ENCODE data around the gene CRIP2. TPM values are rescaled to one million over a fixed set of nuclear protein-coding genes. Genes with fewer than 3 reads are reported as not detected.
A peak's percentile ranks its signal among the peaks of the same experiment; 100 is the strongest.

The CRIP2 gene
- polyA plus RNA-seq, 1 donor, result 256 TPM

DNA sequence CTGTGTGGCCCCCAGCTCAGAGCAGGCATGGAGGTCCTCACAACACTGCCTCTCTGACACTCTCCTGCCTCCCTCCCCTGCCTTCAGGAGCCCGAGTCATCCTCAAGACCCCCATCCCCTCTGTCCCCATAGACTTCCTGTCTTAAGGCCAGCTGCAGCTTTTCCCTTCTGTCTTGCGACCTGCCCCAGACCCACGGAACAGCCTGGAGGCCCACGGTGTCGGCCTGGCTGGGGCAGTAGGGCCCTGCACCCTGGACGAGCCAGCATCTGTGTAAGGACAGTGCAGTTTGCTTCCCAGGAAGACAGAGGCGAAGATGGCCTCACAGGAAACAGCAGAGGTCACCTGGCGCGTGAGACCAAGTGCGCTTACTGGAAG, 26.1 kb downstream of the CRIP2 start:
- no peak for DNase-seq

DNA sequence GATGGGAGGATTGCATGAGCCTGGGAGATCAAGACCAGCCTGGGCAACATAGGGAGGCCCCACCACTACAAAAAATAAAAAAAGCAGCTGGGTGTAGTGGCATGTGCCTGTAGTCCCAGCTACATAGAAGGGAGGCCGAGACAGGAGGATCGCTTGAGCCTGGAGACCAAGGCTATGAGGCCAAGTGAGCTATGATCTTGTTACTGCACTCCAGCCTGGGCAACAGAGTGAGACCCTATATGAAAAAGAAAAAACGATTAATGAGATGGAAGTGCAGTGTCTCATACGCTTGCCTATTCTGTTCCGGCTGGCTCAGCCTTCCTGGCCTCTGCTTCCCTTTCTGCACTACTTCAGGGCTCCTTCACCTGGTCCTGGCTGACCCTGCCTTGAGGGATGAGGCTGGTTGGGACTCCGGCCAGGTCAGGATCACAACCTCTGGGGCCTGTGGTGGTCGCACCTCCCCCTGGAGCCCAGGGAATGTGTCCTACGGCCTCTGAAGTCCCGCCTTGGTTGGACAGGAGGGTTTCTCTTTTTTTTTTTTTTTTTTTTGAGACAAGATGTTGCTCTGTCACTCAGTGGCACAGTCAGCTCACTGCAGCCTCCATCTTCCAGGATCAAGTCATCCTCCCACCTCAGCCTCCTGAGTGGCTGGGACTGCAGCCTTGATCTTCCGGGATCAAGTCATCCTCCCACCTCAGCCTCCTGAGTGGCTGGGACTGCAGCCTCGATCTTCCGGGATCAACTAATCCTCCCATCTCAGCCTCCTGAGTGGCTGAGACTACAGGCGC, 27.1 kb downstream of the CRIP2 start:
- DNase-seq, result no peak

DNA sequence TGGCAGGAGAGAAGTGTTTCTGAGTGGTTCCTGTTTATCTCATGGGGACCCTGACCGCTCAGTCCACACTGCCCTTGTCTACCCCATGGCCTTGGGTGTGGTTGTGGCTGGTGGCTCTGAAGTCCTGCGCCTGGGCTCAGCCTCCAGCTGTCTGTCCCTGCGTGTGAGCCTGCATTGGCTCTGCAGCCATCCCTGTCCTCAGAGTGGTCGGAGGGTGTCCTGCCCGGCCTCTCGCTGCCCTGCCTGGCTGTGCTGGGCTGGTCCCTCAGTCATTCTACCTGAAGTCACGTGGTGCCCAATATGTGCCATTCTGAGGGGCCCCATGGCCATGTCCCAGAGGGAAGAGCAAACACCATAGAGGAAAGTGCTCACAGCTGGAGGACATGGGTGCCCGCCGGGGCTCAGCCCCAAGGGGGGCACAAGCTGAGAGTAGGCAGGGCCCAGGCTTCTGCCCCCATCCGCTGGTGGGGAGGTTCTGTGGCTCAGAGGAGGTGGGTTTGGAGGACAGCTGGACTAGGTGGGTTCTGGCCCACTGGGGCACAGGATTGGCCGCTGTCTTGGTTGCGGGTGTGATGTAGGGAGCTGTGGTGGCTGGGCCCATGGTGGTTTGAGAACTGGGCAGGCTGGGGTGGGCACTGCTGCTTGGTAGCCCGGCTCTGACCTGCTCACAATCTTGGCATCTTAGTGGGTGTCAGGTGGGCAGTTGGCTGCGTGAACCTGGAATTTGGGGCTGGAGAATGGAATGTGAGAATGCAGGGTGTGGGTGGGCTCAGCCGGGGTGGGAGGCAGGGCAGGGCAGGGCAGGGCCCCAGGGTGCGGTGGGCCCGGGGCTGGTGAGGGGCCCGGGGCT, 28.1 kb downstream of the CRIP2 start:
- no peak for DNase-seq

DNA sequence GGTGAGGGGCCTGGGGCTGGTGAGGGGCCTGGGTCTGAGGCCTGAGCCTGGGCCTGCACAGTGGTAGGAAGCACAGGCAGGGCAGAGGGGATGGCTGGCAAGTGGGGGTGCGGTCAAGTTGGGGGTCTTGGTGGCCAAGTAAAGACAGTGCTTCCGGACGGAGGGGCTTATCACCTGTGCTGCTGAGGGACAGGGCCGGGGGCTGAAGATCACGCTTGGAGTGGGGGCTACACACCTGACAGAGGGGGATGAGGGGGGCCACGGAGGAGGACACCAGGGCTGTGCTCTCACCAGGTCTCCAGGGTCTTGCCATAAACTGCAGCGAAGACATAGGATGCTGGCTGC, 28.6 kb downstream of the CRIP2 start:
- DNase-seq, result no peak

DNA sequence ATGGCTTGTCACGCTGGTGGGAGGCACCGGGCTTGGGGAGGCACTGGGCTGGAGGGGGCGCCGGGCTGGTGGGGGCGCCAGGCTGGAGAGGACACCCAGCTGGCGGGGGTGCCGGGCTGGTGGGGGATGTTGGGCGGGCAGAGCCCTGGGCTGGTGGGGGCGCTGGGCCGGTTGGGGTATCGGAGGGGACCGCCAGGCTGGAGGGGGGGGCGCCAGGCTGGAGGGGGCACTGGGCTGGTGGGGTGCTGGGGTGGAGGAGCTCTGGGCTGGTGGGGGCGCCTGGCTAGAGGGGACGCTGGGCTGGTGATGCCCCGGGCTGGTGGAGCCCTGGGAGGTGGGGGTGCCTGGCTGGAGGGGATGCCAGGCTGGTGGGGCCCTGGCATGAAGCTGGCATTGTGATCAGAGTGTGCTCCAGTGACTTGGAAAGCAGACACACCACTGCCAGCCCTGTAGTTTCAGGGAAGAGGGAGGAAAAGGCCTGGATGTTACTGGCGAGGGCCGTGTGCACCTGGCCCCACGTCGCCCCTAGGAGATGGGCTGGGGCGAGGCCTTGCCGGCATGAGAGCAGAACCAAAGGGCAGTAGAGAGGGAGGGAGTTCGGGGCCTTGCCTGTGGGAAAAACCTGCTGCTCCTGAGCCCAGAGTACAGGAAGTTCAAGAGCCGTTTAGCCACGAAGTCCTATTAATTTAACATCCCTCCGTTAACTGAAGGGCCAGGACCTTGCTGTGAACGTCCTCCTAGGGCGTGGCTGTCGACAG, 29.5 kb downstream of the CRIP2 start:
- DNase-seq, result no peak

DNA sequence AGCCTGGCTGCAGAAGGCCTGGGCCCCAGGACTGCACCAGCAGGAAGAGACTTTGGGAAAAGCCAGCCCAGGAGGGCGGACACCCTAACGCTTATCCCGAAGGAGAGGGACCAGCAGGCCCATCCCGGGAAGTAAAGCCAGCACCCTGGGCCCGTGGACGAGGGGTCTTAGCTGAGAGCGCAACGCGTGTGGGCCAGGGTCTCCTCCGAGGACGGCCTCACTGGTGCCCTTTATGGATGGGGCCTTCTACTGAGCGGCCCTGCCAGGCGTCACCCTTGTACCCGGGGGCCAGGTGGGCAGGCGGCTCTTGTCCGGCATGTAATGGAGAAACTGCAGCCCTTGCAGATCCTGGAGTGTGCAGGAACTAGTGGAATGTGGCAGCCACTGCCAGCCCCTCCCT, 30.5 kb downstream of the CRIP2 start:
- DNase-seq, result no peak

DNA sequence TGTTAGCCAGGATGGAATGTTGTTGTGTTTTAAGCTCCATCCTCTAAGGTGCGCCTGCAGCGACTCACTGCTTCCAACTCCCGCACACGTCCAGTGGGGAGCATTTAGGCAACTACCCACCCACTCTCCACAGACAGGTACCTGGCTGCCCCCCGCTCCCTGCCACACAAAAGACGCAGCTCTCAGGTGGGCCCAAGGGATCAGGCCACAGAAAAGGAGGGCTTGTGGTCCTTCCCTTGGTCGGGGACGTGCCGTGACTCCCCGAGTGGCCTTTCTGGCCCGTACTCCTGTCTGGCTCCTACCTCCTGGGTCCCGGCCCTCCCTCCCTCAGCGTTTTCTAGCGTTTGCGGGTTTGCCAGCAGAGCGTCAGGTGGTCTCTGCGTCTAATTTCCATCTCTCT, 32.6 kb downstream of the CRIP2 start:
- no peak for DNase-seq

DNA sequence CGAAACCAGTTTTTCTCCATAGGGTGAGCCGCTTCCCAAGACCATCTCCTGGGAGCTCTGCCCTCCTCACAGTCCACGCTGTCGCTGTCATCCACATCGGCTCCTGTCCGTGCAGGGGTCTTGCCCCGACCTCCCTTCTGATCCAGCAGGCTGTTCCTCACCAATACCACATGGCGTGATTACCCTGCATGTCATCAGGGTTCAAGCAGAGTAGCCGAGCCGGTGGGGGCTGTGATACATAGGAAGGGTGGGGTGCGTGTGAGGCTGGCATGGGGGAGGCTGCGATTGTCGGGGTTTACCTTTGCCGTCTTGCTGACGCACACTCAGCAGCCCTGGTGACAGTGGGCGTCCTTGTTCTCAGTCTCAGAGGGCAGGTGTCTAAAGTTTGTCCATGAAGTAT, 33.4 kb downstream of the CRIP2 start:
- DNase-seq, result no peak

DNA sequence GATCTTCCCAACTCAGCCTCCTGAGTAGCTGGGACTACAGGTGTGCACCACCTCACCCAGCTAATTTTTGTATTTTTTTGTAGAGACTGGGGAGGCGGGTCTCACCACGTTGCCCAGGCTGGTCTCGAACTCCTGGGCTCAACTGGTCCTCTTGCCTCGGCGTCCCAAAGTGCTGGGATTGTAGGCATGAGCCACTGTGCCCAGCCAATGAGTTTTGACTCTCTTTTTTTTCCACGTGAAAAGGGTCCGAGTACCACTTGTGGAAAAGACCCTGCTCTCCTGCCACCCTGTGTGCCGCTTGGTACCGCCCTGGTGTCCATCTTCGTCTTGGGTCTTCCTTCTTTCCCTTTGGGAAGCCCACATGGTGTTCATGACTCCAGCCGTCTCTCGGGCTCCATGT, 34.0 kb downstream of the CRIP2 start:
- no peak for DNase-seq

DNA sequence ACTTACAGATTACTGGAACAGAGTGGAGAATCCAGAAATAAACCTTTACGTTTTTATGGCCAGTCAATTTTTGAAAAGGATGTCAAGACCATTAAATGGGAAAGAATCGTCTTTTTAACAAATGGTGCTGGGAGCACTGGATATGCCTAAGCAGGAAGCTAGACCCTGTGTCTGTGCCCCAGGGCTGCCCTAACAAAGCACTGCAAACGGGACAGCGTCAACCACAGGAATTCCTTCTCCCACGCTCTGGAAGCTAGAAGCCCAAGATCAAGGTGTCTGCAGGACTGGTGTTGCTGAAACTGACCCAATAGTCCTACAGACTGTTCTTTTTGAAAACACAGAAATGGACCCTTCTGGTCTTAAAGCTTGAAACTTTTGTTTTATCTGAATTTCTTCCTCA, 42.5 kb downstream of the CRIP2 start:
- no peak for DNase-seq

DNA sequence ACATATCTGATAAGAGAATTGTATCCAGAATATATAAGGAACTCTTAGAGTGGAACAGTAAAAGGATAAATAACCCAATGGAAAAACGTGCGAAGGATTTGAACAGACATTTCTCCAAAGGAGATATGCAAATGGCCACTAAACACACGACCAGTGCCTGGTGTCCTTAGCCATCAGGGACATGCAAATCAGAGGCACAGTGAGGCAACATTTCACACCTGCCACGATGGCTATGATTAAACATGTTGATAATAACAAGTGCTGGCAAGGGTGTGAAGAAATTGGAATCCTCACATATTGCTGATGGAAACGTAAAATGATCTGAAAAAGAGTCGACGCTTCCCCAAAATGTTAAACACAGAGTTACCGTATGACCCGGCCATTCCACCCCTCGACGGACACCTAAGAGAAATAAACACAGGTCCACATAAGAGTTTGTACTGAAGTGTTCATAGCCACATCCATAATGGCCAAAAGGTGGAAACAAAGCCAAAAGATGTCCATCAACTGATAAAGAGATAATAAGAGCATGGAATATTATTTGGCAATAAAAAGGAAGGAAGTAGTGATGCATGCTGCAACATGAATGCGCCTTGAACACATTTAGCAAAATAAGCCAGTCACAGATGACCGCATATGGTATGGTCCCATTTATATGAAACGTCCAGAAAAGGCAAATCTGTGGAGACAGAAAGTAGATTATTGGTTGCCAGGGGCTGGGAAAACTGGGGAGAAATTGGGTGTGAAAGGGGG, 45.5 kb downstream of the CRIP2 start:
- no peak for DNase-seq

DNA sequence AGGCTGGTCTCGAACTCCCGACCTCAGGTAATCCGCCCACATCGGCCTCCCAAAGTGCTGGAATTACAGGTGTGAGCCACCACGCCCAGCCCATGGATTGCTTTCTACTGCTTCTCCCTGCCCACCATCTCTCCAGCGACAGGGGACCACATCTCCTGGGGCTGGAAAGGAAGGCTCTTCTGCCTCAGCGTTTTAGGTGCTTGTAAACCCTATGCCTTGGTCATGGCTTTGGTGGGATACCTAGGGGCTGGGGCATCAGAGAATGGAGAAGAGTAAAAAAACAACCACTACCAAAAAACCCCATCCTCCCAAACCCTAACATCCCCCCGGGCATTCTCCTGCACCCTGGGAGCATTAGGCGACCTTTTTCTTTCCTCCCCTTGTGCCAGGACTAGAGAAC, 50.7 kb downstream of the CRIP2 start:
- no peak for DNase-seq

DNA sequence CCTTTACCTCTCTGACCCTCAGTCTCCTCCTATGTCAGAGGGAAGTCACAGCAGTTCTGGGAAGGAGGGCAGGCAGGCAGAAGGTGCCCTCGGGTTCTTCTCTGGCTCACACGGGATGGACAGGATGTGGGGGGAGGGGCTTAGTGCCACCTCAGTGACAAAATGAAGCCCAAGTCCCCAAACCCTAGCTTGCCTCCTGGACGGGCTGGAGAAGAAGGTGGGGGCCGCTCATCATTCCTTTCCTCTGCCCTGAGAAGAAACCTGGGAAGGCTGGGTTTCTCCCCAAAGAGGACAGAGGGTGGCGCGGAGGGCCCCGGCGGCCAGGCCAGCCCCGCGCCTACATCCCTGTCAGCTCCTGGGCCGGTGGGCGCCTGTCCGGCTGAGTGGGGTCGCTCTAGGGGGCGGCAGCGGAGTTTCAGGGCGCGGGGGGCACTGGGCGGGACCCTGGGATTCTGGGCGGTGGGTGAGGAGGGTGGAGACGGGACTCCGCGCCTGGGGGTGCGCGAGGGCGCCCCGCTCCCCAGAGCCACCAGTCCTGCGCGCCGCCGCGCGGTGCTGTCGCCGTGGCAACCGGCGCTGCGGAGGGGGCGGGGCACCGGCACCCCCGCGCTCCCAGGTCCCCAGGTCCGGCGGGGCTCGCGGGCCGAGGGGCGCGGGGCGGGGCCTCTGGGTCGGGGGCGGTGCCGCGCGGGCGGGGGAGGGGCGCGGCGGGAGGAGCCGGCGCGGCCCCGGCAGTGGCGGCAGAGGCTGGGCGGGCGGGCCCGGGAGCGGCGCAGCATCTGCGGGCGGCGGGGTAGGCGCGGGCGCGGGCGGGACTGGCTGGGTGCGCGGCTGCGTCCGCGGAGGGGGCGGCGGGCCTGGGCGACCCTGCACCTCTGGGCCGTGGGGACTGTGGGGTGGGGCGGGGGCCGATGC, 51.5 kb downstream of the CRIP2 start, which contains the start of gene TMEM121:
TSS of gene TMEM121 (plus strand) at position 723 of the 915 bp plus-strand sequence. CDS start 2,252 bp downstream, outside the sequence.
- no peak for DNase-seq

DNA sequence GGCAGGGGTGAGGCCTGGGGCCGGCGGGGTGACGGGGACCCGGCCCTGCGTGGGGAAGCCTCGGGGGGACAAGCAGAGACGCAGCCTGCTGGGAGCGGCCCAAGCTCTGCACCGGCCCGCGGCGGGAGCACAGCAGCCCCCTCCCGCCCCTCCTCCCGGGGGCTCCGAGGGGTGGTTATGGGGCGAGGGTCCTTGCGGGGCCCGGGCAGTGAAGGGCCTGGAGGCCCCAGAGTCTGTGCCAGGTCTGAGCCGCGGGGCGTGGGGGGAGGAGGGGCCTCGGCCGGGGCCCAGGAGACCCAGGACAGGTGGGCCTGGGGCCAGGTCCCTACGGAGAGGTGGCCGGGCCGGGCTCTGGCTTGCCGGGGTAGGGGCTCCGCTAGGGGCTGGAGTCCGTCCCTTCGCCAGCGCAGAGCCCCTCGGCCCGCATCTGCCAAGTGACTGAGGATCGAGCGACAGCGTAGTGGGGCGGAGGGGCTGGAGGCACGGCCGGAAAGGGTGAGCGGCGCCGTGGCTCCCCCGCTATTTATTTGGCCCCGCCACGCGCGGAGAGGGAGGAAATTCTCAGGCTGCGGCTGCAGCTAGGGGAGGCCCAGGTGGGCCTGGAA, 52.3 kb downstream of the CRIP2 start:
- no peak for DNase-seq

DNA sequence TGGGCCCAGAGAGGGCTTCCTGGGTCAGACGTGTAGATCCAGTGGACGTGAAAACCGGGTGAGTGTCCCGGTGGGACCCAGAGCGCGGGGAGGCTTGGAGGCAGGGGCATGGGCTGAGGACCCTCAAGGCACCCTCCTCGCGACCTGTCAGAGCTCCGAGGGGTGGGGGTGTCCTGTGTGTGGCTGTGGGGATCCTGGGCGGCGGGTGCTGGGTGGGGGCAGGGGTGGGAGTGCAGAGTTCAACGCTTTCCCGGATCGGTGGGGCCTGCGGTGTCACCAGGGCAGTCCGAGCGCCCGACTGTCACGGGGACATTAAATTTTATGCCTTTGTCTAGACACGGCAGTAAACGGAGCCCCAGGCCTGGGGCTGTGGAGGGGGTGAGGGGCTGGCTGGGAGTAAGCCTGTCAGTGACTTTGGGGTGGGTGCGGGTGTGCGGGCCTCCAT, 52.8 kb downstream of the CRIP2 start:
- no peak for DNase-seq

DNA sequence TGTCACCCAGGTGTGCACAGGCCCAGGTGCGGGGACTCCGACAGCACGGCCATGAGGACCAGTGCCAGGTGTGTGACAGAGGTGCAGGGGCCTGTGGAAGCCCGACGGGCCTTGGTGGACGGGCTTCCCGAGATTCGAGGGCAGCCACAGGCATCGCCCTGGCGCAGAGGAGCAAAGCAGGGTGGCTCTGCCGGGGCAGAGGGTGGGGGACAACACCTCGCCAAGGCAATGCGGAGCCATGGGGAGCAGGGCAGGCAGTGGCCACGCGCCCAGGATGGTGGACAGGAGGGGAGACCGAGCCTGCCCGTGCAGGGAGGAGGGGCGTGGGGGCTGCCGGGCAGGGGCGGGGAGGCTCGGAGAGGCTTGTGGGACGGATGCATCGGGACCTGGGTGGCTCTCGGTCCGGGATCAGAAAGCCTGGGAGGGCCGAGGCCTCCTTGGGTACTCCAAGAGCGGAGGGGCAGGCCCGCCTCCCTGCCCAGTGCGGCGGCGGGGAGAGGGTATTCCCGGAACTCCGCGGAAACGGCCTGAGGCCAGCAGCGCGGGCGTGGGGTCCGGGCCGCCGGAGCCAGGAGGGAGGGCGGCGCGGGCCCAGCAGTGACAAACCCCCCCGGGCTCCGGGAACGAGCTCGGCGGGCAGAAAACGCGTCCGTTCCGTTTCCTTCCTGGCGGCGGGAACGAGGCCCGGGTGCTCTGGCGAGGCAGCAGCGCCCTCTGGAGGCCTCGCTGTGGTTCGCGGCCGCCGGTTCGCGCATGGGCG, 53.4 kb downstream of the CRIP2 start:
- peak; percentile 88 for DNase-seq

DNA sequence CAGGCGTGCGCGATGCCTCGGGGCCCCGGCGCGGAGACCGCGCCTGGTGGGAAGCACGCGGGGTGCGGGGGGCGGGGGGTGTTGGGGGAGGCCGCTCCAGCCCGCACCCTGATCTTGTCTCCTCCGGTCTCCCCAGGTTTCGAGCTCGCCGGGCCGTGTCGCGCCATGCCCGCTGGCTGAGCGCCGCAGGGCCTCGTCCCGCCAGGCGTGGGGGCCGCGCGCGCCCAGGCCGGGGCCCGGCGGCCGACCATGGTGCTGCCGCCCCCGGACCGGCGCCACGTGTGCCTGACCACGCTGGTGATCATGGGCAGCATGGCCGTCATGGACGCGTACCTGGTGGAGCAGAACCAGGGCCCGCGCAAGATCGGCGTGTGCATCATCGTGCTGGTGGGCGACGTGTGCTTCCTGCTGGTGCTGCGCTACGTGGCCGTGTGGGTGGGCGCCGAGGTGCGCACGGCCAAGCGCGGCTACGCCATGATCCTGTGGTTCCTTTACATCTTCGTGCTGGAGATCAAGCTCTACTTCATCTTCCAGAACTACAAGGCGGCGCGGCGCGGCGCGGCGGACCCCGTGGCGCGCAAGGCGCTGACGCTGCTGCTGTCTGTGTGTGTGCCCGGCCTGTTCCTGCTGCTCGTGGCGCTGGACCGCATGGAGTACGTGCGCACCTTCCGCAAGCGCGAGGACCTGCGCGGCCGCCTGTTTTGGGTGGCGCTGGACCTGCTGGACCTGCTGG, 54.1 kb downstream of the CRIP2 start:
- no peak for DNase-seq

DNA sequence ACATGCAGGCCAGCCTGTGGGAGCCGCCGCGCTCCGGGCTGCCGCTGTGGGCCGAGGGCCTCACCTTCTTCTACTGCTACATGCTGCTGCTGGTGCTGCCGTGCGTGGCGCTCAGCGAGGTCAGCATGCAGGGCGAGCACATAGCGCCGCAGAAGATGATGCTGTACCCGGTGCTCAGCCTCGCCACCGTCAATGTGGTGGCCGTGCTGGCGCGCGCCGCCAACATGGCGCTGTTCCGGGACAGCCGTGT, 54.6 kb downstream of the CRIP2 start:
- DNase-seq, result no peak
